GM13977 (cell line): ENCODE results near the gene EFNA1.

ENCODE experiments used
- DNase-seq: peaks from one replicate; pipeline ENCODE4 v3.0.0; 2012; ENCODE audit warnings: low spot score
- CTCF ChIP-seq: IDR thresholded peaks from 2 replicates; pipeline ENCODE4 v1.5.1; 2012; ENCODE audit warnings: mild to moderate bottlenecking, control low read depth; ENCODE audit not compliant: insufficient read depth; ENCODE audit errors: extremely low read depth, missing control alignments
- in situ Hi-C: fragments of 300-500 bp; cut with MboI; formaldehyde crosslinking; loops from one replicate; pipeline ENCODE4 v1.12.0; 2022; ENCODE audit warnings: low sequenced_read_pairs, low pct_unique_long_range_greater_than_20kb, mixed read lengths, inconsistent platforms; ENCODE audit not compliant: unreplicated experiment

EFNA1 gene

GRCh38 chr1:155085504-155086127 is 42.1 kb upstream of the EFNA1 start:
- no peak for TF ChIP-seq CTCF
- in situ Hi-C loops = no loop called here
- DNase-seq = no peak

DNA sequence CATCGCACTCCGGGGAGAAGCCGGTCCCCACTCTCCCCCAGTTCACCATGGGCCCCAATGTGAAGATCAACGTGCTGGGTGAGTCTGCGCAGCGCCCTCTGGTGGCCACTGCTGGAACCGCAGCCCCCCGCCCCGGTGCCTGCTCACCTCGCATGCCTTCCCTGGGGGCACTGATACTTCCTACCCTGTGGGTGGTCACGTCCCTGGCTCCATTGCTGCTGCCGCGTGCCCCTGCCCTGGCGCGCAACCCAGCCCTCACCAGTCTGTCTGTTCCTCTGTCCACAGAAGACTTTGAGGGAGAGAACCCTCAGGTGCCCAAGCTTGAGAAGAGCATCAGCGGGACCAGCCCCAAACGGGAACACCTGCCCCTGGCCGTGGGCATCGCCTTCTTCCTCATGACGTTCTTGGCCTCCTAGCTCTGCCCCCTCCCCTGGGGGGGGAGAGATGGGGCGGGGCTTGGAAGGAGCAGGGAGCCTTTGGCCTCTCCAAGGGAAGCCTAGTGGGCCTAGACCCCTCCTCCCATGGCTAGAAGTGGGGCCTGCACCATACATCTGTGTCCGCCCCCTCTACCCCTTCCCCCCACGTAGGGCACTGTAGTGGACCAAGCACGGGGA is 41.4 kb upstream of the EFNA1 start:
- TF ChIP-seq CTCF = peak; percentile 99
- peak; percentile 88 for DNase-seq
- in situ Hi-C loops = no loop called here

DNA sequence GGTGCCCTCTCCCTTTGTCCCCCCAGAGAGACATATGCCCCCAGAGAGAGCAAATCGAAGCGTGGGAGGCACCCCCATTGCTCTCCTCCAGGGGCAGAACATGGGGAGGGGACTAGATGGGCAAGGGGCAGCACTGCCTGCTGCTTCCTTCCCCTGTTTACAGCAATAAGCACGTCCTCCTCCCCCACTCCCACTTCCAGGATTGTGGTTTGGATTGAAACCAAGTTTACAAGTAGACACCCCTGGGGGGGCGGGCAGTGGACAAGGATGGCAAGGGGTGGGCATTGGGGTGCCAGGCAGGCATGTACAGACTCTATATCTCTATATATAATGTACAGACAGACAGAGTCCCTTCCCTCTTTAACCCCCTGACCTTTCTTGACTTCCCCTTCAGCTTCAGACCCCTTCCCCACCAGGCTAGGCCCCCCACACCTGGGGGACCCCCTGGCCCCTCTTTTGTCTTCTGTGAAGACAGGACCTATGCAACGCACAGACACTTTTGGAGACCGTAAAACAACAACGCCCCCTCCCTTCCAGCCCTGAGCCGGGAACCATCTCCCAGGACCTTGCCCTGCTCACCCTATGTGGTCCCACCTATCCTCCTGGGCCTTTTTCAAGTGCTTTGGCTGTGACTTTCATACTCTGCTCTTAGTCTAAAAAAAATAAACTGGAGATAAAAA is 40.7 kb upstream of the EFNA1 start:
- peak; percentile 5 for TF ChIP-seq CTCF
- in situ Hi-C loops = no loop called here
- no peak for DNase-seq

- peak; percentile 94 for TF ChIP-seq CTCF
- peak; percentile 78 for DNase-seq
- in situ Hi-C loops = loop anchor here (5.0 kb wide), 1 partner anchor 76 kb away; no protein-coding TSS in a partner anchor
Measured at GRCh38 chr1:155091071-155092051, 36.3 kb upstream of the EFNA1 start.

DNA sequence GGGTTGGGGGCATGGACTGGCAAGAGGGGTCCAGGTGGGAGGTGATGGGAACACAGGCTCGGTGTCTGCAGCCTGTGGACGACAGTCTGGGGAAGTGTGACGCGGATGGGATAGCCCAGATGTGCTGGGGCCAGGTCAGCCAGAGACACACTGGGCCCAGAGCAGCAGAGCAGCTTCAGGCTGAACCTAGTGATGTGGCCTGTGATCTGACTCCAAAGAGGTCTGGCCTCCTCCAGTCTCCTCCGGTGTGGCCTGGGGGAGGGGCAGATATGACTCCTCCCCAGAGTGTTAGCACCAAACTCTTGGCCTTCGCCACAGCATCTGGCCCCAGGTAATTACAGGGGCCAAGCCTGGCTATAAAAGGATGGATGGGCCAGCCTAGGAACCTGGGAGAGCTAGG is 35.5 kb upstream of the EFNA1 start:
- in situ Hi-C loops = loop anchor here (5.0 kb wide), 1 partner anchor 75 kb away; no protein-coding TSS in a partner anchor
- TF ChIP-seq CTCF = no peak
- no peak for DNase-seq

GRCh38 chr1:155092641-155093040 is 35.0 kb upstream of the EFNA1 start:
- no peak for DNase-seq
- TF ChIP-seq CTCF = no peak
- in situ Hi-C loops = loop anchor here (5.0 kb wide), 1 partner anchor 75 kb away; no protein-coding TSS in a partner anchor
